Thyroid gland (tissue), 4 donors: Measurements from ENCODE around the gene C3orf18.

Experiments used
- CTCF ChIP-seq, 6 experiments: fragments of 200-600 bp in 3 of 6; fragments of 450-650 bp in 3 of 6; sonication (generic) in 3 of 6; IDR thresholded peaks; one replicate each; pipeline ENCODE4 v1.5.1; 2016 to 2019; ENCODE audit warnings: antibody characterized with exemption in 6 of 6, mild to moderate bottlenecking in 2 of 6, inconsistent platforms in 1 of 6, moderate library complexity in 1 of 6
- POLR2A ChIP-seq, 2 donors: fragments of 450-650 bp; IDR thresholded peaks; one replicate each; pipeline ENCODE4 v1.6.1; 2017; ENCODE audit warnings: antibody characterized with exemption in 2 of 2, mild to moderate bottlenecking in 2 of 2, moderate library complexity in 1 of 2

GRCh38 chr3:50559702-50560101 lies 7.8 kb downstream of the C3orf18 start:
- TF ChIP-seq CTCF (IDR thresholded peaks at IDR 0.05) (no peak), POLR2A (IDR thresholded peaks at IDR 0.05) (no peak)
